IPS-18c (cell line): ENCODE measurements around the gene PTPRN2.

Experiments
- H3K4me3 ChIP-seq: 2 replicates; pipeline ENCODE4 v1.7.0; 2013; ENCODE audit warnings: low read depth, mild to moderate bottlenecking, low read length, moderate library complexity; ENCODE audit not compliant: insufficient read depth
- H3K9me3 ChIP-seq: one replicate; pipeline ENCODE4 v1.6.1; 2013; ENCODE audit warnings: mild to moderate bottlenecking, low read length, moderate library complexity; ENCODE audit not compliant: control insufficient read depth, insufficient read depth

Gene PTPRN2

DNA sequence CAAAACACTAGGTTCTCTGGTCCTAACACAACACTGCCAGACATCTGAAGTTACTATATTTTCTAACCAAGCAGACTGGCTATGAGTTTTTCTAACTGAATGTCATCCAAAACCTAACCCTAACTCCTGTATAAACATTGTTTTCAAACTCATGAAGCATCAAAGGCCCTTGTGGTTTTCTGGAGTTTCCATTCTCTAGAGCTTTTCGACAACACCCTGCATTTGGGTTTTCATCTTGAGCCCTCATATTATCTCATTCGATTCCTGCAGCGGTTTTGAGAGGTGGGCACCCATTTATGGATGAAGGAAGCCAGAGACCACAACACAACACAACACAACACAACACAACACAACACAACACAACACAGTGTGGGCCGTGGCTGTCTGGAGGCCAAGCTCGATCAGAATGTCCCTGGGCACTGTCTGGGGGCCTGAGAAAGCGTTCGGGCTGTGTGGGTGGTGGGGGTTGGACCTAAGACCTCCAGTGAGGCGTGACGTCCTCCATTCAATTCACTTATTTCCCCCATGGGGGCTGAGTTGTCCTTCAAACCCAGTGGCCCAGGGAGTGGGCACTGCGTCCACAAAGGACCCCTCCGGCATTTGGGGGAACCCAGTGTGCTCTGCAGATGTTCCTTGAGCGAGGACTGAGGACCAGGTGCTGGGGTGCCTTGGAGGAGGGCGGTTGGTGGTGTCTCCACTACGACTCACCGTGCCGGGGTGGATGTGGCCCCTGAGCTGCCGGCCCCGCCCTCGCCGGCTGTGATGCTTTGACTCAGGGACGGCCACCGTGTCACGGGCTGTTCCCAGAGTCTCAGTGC, 760.4 kb downstream of the PTPRN2 start:
- peaks cover 52% of the 10 kb centered on the region for H3K9me3 ChIP-seq
- H3K4me3 ChIP-seq = no peak overlapping the region

DNA sequence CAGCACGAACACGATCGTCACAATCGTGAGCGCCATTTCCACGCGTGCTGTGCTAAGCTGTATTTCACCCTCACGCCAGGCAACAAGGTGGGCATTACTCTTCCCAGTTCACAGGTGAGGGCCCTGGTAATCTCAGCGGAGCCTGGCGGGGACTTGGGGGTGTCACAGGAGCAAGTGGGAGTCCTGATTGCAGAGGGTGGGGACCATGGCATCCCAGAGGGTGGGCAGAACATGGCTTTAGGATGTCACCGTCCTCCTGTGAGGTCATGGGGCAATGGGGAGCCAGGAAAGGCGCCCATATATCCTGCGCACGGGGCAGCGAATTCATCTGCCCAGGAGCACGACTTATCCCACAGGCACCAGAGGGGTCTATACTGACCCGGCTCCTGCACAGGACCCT, 761.1 kb downstream of the PTPRN2 start:
- Histone ChIP-seq H3K9me3 (peaks cover 52% of the 10 kb centered on the region), H3K4me3 (no peak overlapping the region)

- H3K9me3 ChIP-seq = peaks cover 46% of the 10 kb centered on the region
- H3K4me3 ChIP-seq = no peak overlapping the region
Measured at GRCh38 chr7:157825325-157825724, 762.3 kb downstream of the PTPRN2 start.

GRCh38 chr7:157824819-157825121, 762.9 kb downstream of the PTPRN2 start:
- Histone ChIP-seq H3K9me3 (peaks cover 42% of the 10 kb centered on the region), H3K4me3 (no peak overlapping the region)

DNA sequence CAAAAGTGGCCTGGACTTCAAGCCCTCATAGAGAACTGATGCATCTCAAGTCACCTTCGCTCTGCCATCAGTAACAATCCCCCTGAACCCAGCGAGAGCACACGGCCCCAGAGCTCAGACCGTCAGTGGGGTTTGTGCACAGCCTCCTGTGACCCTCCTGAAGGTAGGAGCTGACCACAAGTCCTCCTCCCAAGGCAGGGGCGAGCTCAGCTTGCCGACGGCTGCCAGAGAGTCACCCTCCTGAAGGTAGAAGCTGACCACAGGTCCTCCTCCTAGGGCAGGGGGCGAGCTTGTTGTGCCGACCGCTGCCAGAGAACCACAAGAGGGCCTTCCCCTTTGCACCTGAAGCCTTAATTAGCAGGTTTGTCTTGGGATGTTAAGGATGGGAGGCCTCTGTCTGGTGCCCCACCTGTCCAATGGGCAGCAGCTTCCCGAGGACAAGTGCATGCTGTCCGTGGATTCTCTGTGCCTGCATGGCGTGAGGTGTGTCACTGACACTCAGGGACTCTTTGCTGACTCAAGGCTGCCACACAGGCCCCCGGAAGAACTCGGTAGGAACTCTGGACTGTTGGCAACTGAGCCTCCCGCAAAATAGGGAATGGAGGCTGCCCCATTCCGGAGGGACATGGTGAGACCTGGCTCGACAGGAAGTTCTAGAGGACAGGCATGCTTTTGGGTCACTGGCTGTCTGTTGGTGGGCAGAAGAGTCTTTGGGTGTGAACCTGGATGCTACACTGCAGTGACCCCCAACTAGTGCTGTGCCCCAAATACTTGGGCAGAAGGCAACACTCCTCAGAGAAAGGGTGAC, 763.4 kb downstream of the PTPRN2 start:
- H3K9me3 ChIP-seq = peaks cover 41% of the 10 kb centered on the region
- no peak overlapping the region; the same call in 1 of the 2 replicates for H3K4me3 ChIP-seq

GRCh38 chr7:157822688-157823031, 765.0 kb downstream of the PTPRN2 start:
- H3K4me3 ChIP-seq = no peak overlapping the region
- H3K9me3 ChIP-seq = peaks cover 52% of the 10 kb centered on the region

- Histone ChIP-seq H3K4me3 (no peak overlapping the region; the same call in 1 of the 2 replicates), H3K9me3 (peaks cover 52% of the 10 kb centered on the region)
Measured at GRCh38 chr7:157821959-157822687, 765.5 kb downstream of the PTPRN2 start.

DNA sequence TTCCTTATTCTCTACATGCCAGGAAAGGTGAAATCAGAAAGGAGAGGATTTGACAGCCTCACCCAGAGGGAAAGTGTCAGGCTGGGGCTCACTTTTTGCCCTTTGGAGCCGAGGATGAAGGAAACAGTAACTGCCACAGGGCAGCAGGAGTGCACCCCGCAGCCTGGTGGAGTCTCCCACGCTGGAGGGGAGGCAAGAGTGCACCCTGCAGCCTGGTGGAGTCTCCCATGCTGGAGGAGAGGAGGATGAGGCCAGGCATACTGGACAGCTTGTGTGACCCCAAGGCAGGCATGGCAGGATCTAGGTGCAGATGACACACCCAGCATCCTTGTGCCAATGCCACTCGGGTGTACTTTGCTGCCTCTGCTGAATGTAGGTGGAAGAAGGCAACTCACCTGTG, 766.8 kb downstream of the PTPRN2 start:
- Histone ChIP-seq H3K4me3 (no peak overlapping the region), H3K9me3 (peaks cover 57% of the 10 kb centered on the region)

DNA sequence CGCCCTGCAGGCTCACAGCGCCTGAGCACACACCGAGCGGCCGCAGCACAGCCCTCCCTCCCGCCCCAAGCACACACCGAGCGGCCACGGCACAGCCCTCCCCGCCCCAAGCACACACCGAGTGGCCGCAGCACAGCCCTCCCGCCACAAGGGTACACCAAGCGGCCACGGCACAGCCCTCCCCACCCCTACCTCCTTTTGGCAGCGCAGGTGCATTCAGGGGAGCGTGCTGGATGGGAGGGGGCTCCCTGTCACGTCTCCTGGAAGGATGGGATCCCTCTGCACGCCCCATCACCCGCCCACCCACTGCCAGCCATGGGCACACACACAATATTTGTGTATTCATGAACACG, 768.2 kb downstream of the PTPRN2 start:
- H3K4me3 ChIP-seq = 0 out of 2 replicates have a peak overlapping the region, but pooled peaks have one; percentile 15
- H3K9me3 ChIP-seq = peaks cover 57% of the 10 kb centered on the region

DNA sequence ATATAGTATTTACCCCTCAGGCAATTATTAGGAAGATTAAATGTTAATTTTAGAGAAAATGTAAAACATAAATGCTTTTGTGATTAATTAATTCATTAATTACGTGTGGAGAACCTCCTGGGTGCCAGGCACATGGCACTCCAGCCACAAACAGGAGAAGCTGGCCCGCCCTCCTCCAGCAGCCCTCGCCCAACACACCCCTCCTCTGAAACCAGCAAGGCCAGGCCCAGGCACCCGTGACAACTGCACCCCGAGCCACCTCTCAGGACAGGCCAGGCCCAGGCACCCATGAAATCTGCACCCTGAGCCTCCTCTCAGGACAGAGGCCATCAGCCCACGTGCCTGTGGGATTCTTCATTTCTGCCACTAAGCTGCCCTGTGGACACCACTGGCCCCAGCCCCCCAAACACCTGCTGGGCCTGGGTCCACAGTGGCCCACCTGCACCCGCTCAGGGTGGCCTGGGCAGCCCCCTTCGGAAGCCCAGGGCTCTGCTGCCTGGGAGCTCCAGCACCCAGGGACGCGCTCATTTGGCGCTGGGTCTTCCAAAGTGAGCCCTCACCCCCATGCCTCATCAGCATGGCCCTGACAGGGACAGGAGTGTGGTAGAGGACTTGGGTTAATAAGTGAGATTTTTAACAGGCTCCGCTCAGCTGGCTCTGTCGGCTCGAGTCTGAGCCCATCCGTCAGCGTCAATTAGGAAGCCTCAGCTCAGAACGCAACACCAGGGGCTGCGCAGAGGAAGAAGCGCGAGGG, 768.7 kb downstream of the PTPRN2 start:
- peaks cover 54% of the 10 kb centered on the region for H3K9me3 ChIP-seq
- H3K4me3 ChIP-seq = peak overlapping the region; percentile 15; the same call in 1 of the 2 replicates

DNA sequence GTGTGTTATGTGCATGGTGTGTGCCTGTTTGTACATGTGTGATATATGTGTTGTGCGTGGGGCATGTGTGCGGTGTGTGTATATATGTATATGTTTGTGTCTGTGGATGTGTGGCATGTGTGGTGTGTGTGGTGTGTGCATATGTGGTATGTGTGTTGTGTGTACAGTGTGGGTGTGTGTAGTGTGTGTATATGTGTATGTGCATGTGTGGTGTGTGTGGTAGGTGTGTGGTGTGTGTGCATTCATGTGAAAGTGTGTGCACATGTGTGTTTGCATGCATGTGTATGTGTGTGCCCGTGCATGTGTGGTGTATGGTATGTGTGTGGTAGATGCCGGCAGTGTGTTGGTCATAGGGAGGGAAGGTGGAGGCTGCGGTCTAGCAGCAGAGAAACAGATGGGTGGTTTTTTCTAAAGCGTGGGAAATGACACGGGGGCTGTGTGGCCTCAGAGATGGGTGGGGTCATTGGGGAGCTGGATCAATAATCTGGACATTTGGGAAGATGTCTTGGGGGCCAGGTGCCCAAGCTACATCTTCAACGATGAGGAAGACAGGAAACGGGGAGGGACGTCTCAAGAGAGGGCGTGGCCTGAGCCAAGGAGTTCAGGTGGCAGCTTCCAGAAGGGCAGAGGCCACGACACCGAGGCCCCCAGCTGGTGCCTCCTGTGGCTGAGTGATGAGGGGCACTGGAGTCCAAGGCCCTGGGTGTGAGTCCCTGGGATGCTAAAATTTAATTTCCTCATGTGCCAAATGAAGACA, 769.5 kb downstream of the PTPRN2 start:
- no peak overlapping the region; the same call in 1 of the 2 replicates for H3K4me3 ChIP-seq
- peaks cover 60% of the 10 kb centered on the region for H3K9me3 ChIP-seq

- peak overlapping the region; percentile 24; the same call in 1 of the 2 replicates for H3K4me3 ChIP-seq
- H3K9me3 ChIP-seq = peaks cover 64% of the 10 kb centered on the region
Measured at GRCh38 chr7:157817433-157817832, 770.2 kb downstream of the PTPRN2 start.

- peaks cover 64% of the 10 kb centered on the region for H3K9me3 ChIP-seq
- peak overlapping the region; percentile 24; the same call in 1 of the 2 replicates for H3K4me3 ChIP-seq
Measured at GRCh38 chr7:157816526-157817250, 770.9 kb downstream of the PTPRN2 start.

DNA sequence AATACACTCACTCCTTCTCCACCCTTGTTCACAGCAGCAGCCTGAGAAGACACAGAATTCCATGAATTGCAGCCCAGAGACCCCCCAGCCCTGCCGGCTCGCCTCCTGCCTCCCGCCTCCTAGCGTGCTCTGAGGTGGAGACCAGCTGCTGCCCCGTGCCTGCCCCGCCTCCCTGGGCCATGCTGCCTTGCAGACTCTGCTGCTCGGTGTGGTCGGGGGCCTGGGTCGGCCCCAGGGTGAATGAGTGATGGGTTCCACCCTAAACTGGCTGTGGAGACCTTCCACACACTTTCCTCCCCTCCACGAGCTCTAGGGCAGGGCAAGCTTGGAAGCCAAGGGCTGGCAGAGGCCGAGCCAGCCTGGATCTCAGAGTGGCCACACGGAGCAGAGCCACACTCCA, 771.5 kb downstream of the PTPRN2 start:
- peaks cover 68% of the 10 kb centered on the region for H3K9me3 ChIP-seq

DNA sequence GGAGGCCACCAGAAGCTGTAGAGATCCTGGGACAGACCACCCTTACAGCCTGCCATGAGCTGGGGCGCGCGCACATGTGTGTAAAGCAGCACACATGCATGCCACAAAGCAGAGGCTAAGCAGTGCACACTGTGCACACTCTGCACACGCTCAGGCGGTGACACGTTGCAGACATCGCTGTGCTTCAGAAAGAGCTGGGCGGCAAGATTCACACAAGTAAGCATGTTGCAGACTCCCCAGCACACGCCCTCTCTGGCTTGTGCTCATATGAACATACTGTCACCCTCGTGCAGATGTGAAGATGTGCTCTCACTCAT, 772.0 kb downstream of the PTPRN2 start:
- Histone ChIP-seq H3K4me3 (no peak overlapping the region), H3K9me3 (peaks cover 65% of the 10 kb centered on the region)

More for the DNA sequence above, 771.5 kb downstream of the PTPRN2 start:
- no peak overlapping the region for H3K4me3 ChIP-seq
